Measurements from ENCODE around the gene CCDC93.
A peak's percentile ranks its signal among the peaks of the same experiment; 100 is the strongest.
"Not testable (repeated sequence)": the region's sequence is repeated elsewhere in the genome, so short reads cannot be mapped to it uniquely, and the experiment has no call there.

Gene CCDC93

DNA sequence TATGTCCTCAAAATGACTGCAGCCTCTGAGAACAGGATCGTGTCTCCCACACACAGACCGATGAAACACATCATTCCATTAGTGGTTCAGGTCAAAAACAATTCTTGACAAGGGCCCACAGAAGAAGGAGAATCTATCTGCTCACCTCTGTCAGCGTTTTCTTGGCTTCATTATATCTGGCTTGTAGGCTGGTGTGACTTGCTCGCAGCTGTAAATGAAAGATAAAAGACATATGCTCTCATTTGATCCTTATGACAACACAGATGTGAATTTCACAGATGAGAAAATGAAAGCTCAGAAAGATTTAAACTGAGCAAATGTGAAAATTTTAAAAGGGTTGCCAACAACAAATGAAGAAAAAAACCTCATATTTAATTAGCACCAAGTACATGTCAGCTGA lies 61.6 kb downstream of the CCDC93 start:
- no peak for DNase-seq

DNA sequence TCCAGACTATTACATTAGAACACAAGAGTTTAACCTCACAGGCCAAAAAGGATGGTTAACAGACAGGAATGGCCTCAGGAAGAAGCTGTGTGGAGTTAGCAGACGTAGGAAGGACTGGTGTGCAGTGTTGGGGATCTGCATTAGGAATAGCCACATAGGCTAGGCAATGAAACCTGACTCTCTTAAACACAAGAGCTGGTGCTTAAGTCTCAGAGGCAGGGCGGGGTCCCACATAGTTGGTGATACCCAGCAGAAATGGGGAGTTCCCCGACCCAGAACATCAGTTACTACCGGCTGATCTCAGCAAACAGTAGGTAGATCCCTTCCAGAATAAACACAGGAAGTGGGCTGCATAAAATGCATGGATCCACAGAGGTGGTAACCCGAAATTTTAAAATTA lies 64.1 kb downstream of the CCDC93 start:
- DNase-seq, result no peak

DNA sequence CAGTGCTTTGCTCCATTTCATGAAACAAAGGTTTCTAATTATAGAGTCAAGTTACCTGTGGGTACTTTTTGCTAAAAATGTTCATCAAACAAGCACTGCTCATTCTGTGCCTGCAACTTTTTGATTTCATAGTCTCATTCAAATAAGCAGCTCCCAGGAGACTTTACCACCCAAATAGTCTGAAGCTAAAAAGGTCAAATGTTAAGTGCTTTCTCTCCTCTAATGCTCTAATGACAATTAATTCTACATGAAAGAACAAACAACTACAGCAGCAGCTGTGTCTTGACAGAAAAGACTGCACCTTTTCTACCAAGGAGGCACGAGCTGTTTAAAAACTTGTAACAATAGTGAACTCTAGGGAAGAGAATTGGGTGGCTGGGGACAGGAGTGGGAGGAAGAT lies 65.3 kb downstream of the CCDC93 start:
- no peak for DNase-seq

DNA sequence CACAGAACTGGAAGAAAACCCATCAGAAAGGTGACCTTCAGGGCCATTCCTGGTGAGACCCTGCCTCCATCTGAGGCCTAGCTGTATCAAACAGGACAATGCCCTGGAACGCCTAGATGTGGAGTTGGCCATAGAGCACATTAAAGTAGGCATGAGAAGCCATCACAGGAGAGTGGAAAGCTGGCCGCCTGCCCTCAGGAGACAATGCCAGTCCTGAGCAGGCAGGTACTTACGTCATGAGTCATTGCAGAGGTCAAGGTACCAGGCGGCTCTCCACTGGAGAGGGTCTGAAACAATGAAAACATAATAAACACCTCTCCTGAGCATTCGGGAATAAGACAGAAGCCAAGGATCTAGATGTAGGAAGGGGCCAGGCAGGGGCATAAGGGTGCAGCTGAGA lies 68.6 kb downstream of the CCDC93 start:
- DNase-seq, result peak; percentile 14

DNA sequence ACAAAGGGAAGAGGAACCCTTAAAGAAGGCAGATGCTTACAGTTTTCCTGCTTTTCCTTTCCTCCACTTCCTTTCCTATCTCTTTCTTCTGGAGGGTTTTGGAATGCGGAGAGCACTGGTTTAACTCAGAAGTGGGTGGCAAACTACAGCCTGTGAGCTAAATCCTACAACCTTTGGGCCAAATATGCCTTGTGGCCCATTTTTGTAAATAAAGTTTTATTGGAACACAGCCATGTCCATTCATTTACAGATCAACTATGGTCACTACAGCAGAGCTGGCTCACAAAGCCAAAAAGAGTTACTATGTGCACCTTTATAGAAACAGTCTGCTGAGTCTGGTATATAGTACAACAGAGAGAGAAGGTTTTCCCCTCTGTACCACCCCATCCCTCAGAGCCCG lies 69.1 kb downstream of the CCDC93 start:
- no peak for DNase-seq

DNA sequence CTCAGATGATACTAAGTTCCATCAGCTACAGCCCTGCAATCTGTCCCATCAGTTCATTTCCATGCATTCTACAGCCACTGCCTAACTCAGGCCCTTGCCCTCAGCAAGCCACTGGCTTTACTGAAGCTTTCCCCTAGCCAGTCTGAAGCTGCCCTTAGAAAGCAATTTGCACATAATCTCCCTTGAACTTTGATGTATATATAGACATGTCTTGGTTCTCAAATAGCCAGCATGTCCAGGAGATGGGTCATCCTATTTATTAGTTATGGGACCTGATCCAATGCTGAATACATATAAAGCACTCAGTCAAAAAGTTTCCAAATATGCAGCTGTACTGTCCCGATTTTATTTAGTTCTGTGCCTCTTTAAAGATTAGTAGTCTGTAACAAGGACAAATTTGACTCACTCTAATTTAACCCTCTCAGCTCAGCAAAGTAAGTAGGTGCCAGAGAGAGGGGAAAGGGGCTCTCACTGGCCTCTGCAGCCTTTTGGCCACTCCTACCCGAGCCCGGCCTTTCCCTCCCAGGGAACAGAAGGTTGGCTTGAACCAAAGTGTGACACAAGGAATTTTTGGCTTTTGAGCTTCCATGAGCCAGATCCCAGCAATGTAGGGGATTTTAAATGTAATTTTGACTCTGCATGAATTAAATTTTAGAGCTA lies 70.7 kb downstream of the CCDC93 start:
- DNase-seq, result no peak

DNA sequence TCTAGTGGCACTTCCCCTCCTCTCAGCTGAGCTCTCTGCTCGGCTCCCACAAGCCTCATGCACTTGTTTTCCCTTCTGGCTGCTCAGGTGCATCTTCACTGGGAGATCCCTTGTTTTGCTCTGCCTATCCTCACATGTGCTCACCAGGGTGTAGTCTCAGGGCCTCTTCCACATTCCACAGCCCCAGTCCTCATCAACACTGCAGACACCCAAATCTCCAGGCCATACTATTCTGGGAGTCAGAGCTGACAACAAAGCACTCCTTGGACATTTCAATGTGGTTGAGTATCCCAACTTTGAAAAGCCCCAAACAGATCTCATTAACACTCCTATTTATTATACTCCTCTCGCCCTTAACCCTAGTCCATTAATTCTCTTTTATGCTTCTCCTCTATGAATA lies 71.3 kb downstream of the CCDC93 start:
- DNase-seq, result no peak

DNA sequence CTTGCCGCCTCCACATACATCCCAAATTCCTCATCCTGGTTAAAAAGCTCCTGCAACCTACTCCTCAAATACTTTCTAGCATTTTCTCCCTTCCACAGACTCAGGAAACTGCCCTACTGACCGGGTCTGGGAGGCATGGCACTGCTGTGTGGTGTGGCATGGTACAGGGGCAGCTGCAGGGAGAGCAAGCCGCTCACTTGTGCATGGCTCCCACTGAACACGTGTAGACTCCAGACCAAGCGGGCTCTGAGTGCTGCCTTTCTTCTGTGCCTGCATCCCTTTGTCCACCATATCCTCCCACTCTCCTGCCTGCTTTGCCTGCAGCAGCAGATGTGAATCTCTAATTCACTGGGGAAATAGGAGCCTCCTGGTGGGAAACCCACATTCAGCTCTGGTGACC lies 72.2 kb downstream of the CCDC93 start:
- DNase-seq, result no peak

DNA sequence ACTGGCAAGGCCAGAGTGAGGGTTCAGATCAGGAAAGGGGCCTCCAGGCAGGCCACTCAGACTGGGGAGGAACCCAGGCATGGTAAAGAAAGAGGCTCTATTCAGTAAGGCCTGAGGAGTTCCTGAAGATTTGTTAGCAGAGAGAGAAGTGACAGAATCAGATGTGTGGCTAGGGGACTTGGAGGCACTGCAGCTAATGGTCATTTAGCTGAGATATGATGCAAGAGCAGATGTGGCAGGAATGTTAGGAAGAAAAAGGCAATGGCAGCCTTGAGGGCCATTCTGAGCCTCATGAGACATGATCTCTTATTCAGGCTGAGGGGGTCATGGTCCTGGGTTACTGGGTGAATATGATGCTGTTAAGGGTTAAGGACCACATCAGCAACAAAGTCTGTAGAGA lies 73.4 kb downstream of the CCDC93 start:
- DNase-seq, result no peak

DNA sequence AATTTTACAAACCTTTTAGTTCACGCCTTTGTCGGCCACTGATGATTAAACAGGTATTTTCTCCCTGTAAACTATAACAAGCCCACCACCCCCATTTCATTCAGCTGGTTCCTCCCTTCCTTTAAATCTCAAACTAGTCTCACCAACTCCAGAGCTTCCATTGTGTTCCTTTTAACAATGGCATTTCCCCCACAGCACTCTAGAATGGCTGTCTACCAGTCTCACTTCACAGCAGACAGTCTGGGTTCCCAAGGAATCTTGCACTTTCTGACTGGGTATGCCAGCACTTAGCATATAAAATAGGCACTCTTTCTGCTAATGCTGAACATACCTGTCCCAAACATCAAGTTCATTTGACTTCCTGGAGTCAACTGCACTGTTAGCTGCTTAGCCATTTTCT lies 75.3 kb downstream of the CCDC93 start:
- DNase-seq, result no peak

DNA sequence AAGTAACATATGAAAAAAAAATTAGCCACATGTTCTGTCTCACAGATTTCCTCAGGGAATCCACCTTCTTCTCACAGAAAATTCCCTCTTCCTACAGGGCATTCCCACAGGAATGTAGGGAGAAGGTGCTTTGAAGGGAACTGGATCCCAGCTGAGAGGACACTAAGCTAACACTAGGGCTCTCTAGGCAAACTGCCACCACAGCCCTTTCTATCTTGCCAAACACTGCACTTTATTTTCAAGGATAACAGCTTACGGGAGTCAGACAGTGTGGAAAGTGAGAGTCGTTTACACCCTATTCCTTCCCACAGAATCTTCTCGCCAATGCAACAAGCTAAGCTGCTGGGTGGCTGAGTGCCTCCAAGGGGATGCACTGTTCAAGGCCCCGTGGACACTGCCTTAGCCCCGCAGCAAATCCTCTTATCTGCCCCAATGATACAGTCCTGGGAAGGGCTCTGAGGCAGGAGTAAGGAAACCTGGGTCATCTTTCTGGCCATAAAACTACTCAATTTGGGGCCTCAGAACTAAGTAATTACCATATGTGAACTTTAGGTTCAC lies 76.9 kb downstream of the CCDC93 start:
- no peak for DNase-seq

DNA sequence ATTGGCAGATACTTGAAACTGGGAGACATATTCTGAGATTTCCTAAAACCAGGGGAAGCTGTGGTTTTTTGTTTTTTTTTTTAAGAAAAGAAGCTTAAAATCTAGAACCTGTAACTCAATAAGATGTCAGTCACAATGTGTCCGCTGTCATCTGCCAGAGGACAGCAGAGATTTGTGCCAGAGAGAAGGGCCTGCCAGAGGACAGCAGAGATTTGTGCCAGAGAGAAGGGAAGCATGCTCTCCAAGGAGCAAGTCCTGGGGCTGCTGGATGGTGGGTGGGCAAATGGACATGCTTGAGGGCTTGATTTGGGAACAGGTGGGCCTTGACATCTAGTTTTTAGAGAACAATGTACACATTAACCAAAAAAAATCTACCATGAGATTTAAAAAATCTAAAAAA lies 77.9 kb downstream of the CCDC93 start:
- DNase-seq, result no peak

DNA sequence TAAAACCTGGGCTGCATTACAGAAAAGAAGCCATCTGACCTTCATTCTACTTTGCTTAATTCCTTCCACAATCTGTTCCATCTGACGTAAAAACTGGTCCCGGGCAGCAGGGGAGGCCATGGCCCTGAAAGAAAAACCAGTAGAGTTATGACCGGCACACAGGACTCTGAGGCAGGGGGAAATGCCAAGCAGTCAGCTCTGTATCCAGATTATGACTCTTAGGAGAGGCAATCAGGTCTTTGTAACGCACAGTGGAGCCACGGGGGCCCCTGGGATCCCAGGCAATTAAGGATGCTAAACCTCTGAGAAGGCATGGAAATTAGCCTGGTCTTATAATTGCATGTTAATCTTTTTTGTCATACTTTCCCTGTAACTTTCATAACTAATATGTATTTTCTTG lies 78.4 kb downstream of the CCDC93 start:
- DNase-seq, result no peak

DNA sequence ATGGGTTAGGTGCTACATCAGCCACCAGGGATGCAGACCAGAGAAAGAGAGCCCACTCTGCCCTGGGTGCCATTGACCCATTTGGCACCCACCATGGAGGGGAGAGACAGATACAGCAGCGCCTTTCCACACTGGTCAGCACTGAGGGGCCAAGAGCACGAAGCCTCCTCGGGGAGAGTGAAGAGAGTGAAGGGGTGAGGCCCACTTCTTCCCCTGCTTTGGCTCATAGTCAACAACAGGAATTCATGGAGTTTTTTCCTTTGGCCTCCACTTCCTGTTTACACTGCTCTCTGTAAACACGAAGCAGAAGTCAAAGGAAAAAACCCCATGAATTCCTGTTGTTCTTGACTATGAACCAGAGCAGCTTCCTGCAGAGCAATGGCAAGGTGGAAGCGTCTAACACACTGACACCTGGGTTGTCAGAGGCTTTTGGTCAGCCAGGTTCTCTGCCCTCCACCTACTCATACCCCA lies 80.0 kb downstream of the CCDC93 start:
- peak; percentile 50 for DNase-seq

DNA sequence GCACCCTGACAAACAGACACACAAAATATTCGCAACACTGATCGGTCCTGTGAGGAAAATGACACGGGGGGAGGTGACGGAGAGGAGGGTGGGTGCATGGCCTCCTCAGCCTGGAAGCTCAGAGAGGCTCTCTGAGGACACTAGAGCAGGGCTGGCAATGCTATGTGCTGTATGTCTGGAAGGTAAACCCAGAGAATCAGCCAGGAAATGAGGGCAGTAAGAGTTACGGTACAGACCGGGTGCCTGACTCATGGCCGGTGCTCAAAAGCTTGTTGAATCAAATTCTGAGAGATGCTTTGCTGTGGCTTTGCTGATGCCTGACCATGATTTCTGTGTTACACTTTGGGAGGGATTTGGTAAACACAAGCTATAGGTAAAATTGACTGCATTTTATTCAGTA lies 81.9 kb downstream of the CCDC93 start:
- no peak for DNase-seq

DNA sequence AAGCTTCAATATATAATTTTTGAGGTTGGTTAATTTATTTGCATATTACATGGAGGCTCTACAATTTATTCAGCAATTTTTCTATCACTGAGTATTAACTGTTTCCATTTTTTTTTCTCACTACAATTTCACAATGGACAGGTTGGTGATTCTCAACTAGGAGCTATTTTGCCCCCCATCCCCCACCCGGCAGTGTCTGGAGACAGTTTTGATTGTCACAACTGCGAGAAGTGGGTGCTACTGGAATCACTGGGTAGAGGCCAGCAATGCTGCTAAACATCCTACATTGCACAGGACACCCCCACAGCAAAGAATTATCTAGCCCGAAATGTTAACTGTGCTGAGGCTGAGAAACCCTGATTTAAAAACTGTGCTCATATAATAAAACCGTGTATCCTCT lies 82.6 kb downstream of the CCDC93 start:
- DNase-seq, result no peak

DNA sequence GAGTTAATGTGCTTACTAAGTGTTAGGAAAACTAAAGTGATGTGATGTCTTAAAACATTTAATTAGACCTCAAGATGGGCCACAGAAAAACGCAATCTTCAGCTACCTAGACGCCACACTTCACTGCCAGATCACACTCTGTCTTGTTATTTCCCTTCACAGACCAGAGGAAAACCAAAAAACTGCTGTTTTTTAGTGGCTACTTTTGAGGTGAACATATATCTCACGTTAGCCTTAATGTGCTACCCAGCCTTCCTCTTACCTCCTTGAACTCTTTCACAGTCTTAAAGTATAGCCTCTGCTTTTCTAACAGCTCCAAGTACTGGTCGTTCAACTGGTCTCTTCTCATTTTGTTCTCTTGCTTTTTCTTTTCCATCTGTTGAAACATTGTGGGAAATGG lies 83.1 kb downstream of the CCDC93 start:
- no peak for DNase-seq

DNA sequence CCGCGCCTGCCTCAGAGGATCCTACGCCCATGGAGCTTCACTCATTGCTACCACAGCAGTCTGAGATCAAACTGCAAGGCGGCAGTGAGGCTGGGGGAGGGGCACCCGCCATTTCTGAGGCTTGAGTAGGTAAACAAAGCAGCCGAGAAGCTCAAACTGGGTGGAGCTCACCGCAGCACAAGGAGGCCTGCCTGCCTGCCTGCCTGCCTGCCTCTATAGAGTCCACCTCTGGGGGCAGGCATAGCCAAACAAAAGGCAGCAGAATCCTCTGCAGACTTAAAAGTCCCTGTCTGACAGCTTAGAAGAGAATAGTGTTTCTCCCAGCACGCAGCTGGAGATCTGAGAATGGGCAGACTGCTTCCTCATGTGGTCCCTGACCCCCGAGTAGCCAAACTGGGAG lies 90.4 kb downstream of the CCDC93 start:
- not testable (repeated sequence) for DNase-seq

DNA sequence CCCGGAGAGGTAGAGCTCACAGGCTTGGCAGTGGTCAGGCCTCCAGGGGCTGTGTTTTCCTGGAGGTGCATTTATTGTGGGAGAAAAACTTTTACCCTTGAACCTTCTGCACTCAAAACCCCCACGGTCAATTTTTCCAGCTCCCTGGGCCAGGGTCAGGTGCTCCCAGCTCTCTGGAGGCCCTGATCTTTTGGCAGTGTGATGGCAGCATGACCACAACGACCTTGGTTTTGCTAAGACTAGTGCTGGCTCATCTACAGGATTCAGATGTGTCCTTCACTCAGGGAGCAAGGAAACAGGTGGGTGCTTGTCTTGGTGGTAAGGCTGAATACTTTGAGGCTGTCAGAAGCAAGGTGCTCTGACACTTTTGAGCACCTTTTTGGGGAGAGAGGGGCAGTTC lies 92.3 kb downstream of the CCDC93 start:
- no peak for DNase-seq

DNA sequence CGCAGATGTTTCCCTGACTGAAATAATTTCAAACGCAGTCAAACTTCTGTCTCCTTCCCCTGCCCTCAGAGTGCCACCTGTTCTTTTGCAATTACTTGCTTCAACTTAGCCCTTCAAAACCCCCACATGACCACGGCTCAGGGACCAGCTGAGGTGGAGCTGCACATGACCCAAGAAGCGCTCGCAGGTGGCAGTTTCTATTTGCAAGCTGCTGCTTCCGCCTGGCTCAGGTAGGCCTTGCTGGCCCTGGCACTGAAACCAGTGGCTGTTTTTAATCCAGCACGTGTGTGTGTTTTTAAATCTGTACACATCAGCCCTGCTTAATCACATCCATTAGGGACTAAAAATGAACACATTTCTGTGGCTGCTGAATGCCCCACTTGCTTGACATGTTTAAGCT lies 95.3 kb downstream of the CCDC93 start:
- no peak for DNase-seq

DNA sequence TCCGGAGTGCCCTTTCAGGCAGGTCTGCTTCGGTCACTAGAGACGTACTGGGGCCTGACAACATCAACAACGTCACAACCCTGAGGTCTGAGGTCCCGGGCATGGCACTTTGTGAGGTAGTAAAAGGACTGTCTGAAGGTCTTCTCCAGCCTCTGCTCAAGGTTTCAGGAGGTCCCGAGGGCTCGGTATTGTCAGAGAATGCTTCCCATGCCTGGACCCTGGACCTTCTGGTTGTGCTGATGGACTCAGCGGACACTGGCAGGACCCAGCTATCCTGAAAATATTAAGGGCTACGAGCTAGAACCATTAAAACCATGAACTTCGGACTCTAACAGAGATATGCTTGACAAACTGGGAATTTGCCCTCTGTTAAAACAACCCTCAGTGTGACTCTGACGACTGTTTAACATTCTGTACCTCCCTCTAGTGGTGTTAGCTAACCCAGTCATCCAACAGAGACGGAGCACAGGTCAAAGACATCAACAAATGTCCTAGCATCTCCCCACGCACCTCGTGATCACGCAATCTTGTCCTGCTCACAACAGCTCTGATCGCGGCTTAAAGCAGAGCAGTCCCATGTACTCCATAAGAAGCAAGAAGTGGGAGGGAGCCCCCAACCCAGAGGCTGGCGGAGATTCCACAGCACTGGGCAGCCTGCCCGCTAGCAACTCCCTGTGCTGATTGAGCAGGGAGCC lies 96.5 kb downstream of the CCDC93 start:
- DNase-seq, result peak; percentile 10

DNA sequence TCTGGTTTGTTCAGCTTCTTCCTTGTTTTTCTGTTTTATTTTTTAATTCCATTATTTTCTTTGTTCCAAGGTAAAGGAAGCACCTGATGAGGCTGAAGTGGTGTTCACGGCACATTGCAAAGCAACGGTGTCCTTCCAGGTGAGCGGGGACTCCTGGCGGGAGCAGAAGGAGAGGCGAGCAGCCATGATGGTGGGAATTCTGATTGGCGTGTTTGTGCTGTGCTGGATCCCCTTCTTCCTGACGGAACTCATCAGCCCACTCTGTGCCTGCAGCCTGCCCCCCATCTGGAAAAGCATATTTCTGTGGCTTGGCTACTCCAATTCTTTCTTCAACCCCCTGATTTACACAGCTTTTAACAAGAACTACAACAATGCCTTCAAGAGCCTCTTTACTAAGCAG lies 110.9 kb downstream of the CCDC93 start:
- no peak for DNase-seq

DNA sequence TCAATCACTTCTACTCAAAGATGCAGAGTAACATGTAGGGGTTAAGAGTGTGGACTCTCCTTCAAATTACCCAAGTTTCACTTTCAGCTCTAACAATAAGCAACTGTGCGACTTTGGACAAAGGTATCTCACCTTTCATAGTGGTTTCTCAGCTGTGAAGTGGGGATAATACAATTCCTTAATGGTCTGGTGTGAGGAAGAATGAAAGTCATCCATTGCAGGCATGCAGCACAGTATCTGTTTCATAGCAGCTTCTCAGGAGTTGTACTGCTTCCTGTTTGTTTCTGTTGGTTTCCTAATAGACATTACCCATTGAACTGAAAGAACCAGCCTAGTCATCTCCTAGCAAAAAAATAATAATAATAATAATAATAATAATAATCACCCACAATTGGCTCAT lies 125.0 kb downstream of the CCDC93 start:
- DNase-seq, result no peak

DNA sequence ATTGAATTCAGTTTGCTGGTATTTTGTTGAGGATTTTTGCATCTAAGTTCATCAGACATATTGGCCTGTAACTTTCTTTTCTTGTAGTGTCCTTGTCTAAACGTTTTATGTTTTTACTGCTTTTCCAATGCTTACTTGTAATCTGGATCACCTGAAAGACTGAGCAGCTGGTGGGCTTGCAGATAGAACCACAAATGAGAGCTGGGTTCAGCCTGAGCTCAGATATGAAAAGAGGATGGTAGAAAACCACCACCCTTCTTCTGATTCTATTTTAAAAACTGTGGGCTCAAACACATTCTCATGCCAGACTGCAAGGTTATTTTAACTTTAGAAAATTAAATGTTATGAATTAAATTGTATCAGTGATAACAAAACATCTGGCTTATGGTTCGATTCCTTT lies 128.6 kb downstream of the CCDC93 start:
- no peak for DNase-seq

DNA sequence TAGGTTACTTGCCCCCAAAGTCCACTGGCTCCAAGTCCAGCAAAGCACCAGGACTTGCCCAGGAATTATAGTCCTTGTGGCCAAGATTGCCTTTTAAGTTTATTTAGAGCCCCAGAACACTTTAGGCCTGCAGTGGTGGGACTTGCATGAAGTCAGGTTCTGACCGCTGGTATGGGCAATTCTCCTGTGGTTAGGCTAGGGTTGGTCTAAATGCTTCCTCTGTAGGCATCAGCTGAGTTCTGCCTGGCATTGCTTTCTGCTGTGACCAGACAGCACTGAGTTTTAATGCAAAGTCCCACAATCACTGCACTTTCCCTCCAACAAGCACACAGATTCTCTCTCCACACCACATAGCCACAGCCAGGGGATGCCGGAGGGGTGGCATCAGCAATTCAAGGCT lies 134.9 kb downstream of the CCDC93 start:
- DNase-seq, result no peak
